Stimulated activated CD4-positive, alpha-beta T cell treated with anti-CD3 and anti-CD28 coated beads, Interleukin-4, amount 100 ng/mL, for 4 hours (primary cell): ENCODE measurements around the gene TPCN2.

Experiments used
- DNase-seq, 2 experiments: peaks; one replicate each; pipeline ENCODE4 v3.0.0-alpha.2; 2020

Gene TPCN2

GRCh38 chr11:69010964-69011623 lies 37.6 kb upstream of the TPCN2 start:
- peak; percentile 11 to 29 for DNase-seq

- DNase-seq = no peak
Measured at GRCh38 chr11:69011624-69012091, 37.1 kb upstream of the TPCN2 start.

GRCh38 chr11:69012092-69013008 lies 36.4 kb upstream of the TPCN2 start:
- DNase-seq = no peak

- DNase-seq = no peak
Measured at GRCh38 chr11:69013009-69013951, 35.5 kb upstream of the TPCN2 start, which contains the start of gene MRGPRF. TSS of gene MRGPRF (minus strand) at chr11:69013246. CDS start at chr11:69009901, 3,345 bp downstream.

- DNase-seq = no peak
Measured at GRCh38 chr11:69014084-69014851, 34.5 kb upstream of the TPCN2 start.

- DNase-seq = no peak
Measured at GRCh38 chr11:69014898-69015549, 33.7 kb upstream of the TPCN2 start.

GRCh38 chr11:69017951-69018350 lies 30.8 kb upstream of the TPCN2 start:
- no peak for DNase-seq

- DNase-seq = no peak
Measured at GRCh38 chr11:69018924-69019323, 29.8 kb upstream of the TPCN2 start.

GRCh38 chr11:69022260-69022659 lies 26.5 kb upstream of the TPCN2 start:
- DNase-seq = no peak

GRCh38 chr11:69024509-69024908 lies 24.2 kb upstream of the TPCN2 start:
- no peak for DNase-seq

- DNase-seq = no peak
Measured at GRCh38 chr11:69027704-69028372, 20.9 kb upstream of the TPCN2 start.

- DNase-seq = no peak
Measured at GRCh38 chr11:69030301-69030700, 18.4 kb upstream of the TPCN2 start.

- DNase-seq = no peak
Measured at GRCh38 chr11:69032833-69033232, 15.9 kb upstream of the TPCN2 start.

GRCh38 chr11:69033431-69033830 lies 15.3 kb upstream of the TPCN2 start:
- no peak for DNase-seq

GRCh38 chr11:69034123-69034867 lies 14.4 kb upstream of the TPCN2 start:
- DNase-seq = no peak

- no peak for DNase-seq
Measured at GRCh38 chr11:69035150-69035945, 13.4 kb upstream of the TPCN2 start.

- DNase-seq = no peak
Measured at GRCh38 chr11:69035946-69036340, 12.8 kb upstream of the TPCN2 start.

- no peak for DNase-seq
Measured at GRCh38 chr11:69037074-69037473, 11.7 kb upstream of the TPCN2 start.

GRCh38 chr11:69037544-69037943 lies 11.2 kb upstream of the TPCN2 start:
- DNase-seq = no peak
